Liver (tissue), 3 donors: ENCODE measurements around the gene SLC11A1.

Experiments
- ATF3 ChIP-seq: IDR thresholded peaks from 2 replicates; pipeline ENCODE4 v1.6.1; 2016; ENCODE audit warnings: antibody characterized with exemption
- GABPA ChIP-seq, 2 donors: IDR thresholded peaks in 1 of 2; conservative IDR thresholded peaks in 1 of 2; 2 replicates each; pipeline ENCODE4 v1.6.1; 2016; ENCODE audit warnings: antibody characterized with exemption in 2 of 2, mild to moderate bottlenecking in 1 of 2, moderate library complexity in 1 of 2
- RAD21 ChIP-seq, 2 donors: IDR thresholded peaks; 2 replicates each; pipeline ENCODE4 v1.6.1; 2016; ENCODE audit warnings: antibody characterized with exemption in 2 of 2, mild to moderate bottlenecking in 2 of 2
- REST ChIP-seq: IDR thresholded peaks from 2 replicates; pipeline ENCODE4 v1.6.1; 2016; ENCODE audit warnings: antibody characterized with exemption, mild to moderate bottlenecking
- YY1 ChIP-seq: IDR thresholded peaks from 2 replicates; pipeline ENCODE4 v1.6.1; 2016; ENCODE audit warnings: antibody characterized with exemption, mild to moderate bottlenecking
- TF ChIP-seq, protein P1 (sequence below): fragments of 150-350 bp; IDR thresholded peaks from 2 replicates; pipeline ENCODE4 v1.5.1; 2017; ENCODE audit warnings: improper control_type of control experiment, low read depth, low read length; ENCODE audit not compliant: missing input control
- donor health status: healthy.
- donor health status: healthy.

GRCh38 chr2:218345491-218346236 is 36.4 kb upstream of the SLC11A1 start:
- TF ChIP-seq GABPA (IDR thresholded peaks at IDR 0.05 in 1 of 2, conservative IDR thresholded peaks at IDR 0.05 in 1 of 2) = no peak
- TF ChIP-seq, protein P1, sequence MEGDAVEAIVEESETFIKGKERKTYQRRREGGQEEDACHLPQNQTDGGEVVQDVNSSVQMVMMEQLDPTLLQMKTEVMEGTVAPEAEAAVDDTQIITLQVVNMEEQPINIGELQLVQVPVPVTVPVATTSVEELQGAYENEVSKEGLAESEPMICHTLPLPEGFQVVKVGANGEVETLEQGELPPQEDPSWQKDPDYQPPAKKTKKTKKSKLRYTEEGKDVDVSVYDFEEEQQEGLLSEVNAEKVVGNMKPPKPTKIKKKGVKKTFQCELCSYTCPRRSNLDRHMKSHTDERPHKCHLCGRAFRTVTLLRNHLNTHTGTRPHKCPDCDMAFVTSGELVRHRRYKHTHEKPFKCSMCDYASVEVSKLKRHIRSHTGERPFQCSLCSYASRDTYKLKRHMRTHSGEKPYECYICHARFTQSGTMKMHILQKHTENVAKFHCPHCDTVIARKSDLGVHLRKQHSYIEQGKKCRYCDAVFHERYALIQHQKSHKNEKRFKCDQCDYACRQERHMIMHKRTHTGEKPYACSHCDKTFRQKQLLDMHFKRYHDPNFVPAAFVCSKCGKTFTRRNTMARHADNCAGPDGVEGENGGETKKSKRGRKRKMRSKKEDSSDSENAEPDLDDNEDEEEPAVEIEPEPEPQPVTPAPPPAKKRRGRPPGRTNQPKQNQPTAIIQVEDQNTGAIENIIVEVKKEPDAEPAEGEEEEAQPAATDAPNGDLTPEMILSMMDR = no peak
- TF ChIP-seq RAD21 (IDR thresholded peaks at IDR 0.05) = no peak
- TF ChIP-seq REST = no peak
- TF ChIP-seq YY1 = no peak
- no peak for TF ChIP-seq ATF3
